H1 (cell line): ENCODE results near the gene SATB2.

Experiments
- EZH2 ChIP-seq: fragments of 200-600 bp; sonication (generic); IDR thresholded peaks from 2 replicates; pipeline ENCODE4 v1.7.1; 2012; ENCODE audit warnings: low read depth, mild to moderate bottlenecking, moderate library complexity, low read length, inconsistent platforms; ENCODE audit not compliant: severe bottlenecking
- FOSL1 ChIP-seq: IDR thresholded peaks from 2 replicates; pipeline ENCODE4 v1.6.1; 2011; ENCODE audit warnings: mild to moderate bottlenecking, low read depth, low read length, moderate library complexity; ENCODE audit not compliant: insufficient read depth
- POLR2A ChIP-seq, 2 experiments: IDR thresholded peaks; 1 replicate in 1 of 2; 2 replicates in 1 of 2; pipeline ENCODE4 v1.6.1; 2011; ENCODE audit warnings: low read depth in 2 of 2, low read length in 2 of 2, mild to moderate bottlenecking in 2 of 2; ENCODE audit errors: control extremely low read depth in 1 of 2
- SRF ChIP-seq: IDR thresholded peaks from 2 replicates; pipeline ENCODE4 v1.6.1; 2011; ENCODE audit warnings: mild to moderate bottlenecking, low read depth, low read length, moderate library complexity
- SUZ12 ChIP-seq: fragments of 200-600 bp; sonication (generic); IDR thresholded peaks from 2 replicates; pipeline ENCODE4 v1.6.1; 2012; ENCODE audit warnings: mild to moderate bottlenecking, inconsistent platforms, low read length, moderate library complexity, mixed read lengths
- TCF12 ChIP-seq: IDR thresholded peaks from 2 replicates; pipeline ENCODE4 v1.6.1; 2011; ENCODE audit warnings: low read depth, mild to moderate bottlenecking, low read length
- TF ChIP-seq, protein P1 (sequence below): IDR thresholded peaks from 2 replicates; pipeline ENCODE4 v1.6.1; 2012; ENCODE audit warnings: inconsistent platforms

DNA sequence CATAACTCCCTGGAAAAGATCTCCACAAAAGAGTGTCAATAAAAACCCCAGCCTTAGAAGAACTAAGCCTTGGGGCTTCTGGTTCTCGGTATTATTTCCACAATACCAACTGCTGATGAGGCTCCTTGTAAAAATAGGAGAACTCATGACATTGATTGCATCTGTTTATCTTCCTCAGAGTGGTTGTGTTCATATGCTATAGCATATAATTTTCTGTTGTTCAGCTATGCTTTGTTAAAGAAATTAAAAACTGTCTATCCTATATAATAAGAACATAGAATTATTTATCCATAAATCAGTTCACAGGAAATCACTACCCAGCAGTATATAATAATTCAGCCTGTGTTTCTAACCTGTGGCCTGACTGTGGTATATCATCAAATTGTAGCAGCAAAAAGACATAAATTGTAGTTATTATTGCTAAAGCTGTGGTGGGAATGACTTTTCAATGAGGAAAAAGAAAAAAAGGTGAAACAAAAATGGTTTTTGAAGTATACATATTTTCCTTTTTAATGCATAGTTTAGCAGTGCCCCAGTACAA is 68.9 kb downstream of the SATB2 start:
- TF ChIP-seq POLR2A (IDR thresholded peaks at IDR 0.05; ENCODE audit: control extremely low read depth in 1 of 2, low read depth in 2 of 2, low read length in 2 of 2), result no peak
- no peak for TF ChIP-seq SUZ12
- no peak for TF ChIP-seq FOSL1
- TF ChIP-seq, protein P1, sequence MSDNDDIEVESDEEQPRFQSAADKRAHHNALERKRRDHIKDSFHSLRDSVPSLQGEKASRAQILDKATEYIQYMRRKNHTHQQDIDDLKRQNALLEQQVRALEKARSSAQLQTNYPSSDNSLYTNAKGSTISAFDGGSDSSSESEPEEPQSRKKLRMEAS, result no peak
- no peak for TF ChIP-seq SRF
- TF ChIP-seq TCF12, result no peak
- TF ChIP-seq EZH2, result no peak
